Stimulated activated CD4-positive, alpha-beta T cell treated with anti-CD3 and anti-CD28 coated beads, TNF-alpha, amount 100 ng/mL, for 48 hours (primary cell): Measurements from ENCODE around the gene ACOX1.

Experiments
- DNase-seq, 3 donors: peaks; one replicate each; pipeline ENCODE4 v3.0.0-alpha.2; 2020; ENCODE audit warnings: low read depth in 3 of 3

Gene ACOX1

GRCh38 chr17:76008630-76009425 is 29.9 kb upstream of the ACOX1 start:
- no peak for DNase-seq

GRCh38 chr17:76008208-76008607 is 29.2 kb upstream of the ACOX1 start:
- DNase-seq: no peak

DNA sequence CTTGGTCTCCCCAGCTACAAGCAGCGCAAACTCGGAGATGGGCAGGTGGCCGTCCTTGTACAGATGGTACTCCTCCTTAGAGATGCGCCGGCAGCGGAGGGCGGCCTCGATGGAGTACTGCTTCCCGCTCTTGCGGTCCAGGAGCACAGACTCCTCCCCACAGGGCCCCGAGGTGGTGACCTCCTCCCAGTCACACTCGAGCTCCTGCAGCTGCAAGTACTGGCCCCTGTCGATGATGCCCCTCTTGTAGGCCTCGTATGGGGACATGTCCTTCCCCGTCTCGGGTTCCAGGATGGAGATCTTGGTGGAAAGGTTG is 28.8 kb upstream of the ACOX1 start:
- DNase-seq: no peak

DNA sequence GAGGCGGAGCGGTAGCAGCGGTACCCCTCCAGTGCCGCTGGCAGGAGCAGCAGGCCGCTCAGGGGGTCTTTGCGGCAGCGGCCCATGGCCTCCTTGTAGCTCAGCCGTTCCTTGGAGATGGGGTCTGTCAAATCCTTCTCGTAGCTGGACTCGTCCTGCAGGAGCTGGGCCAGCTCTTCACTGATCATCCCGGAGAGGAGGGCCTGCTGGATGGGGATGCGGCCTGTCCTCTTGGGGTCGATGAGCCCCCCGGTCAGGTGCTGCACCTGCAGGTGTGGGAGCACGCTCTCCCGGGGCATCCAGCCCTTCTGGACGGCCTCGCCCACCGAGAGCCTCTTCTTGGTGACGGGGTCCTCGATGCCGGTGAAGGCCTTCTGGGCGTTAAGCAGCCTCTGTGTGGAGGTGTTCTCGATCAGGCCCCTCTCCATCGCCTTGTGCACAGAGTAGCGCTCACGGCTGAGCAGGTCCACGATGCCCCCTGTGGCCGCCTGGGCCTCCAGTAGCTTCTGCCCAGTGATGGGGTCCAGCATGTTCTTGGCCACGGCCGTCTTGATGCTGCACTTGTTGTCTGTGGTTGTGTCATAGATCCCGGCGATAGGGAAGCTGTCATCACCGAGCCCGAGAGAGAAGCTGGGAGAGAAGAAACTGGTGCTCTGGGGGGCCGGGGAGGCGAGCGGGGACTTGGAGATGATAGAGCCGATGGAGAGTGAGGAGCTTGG is 28.3 kb upstream of the ACOX1 start:
- DNase-seq: no peak

DNA sequence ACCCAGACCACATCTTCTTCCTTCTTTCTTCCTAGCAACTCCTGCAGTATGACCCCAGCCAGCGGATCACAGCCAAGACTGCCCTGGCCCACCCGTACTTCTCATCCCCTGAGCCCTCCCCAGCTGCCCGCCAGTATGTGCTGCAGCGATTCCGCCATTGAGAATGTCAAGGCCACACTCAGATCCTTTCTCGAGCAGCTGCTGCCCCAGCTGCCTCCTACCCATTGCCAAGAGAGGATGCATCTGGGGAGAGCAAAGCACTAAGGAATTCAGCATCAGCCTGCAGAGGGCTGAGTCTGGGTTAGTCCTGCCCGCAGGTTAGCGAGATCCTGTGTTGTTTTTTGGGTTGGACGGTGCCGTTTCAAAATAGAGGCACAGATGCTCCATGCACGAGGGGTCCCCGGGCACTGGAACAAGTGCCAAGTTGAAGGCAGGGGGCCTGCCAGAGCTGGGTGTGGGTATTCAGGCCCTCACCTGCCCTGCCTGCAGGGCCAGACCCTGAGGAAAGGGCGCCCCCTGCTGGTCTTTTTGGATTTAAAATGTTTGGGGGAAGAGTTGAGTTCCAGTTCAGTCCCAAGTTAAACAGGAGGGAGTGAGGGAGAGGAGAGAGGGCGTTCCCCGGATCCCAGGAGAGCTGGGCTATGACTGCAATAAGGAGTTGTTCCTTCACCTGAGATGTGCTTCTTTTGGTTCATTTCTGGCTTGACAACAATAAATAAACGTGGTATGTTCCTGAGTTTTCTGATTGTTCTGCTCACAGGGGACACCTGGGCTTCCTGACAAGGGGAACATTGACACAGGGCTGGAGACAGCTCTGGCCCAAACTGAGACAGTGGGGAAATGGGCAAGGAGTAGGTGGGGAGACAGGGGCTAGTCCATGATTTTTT is 26.5 kb upstream of the ACOX1 start:
- peak; percentile 59 to 92 (median 85) for DNase-seq

GRCh38 chr17:76004750-76005262 is 25.8 kb upstream of the ACOX1 start:
- DNase-seq: no peak

DNA sequence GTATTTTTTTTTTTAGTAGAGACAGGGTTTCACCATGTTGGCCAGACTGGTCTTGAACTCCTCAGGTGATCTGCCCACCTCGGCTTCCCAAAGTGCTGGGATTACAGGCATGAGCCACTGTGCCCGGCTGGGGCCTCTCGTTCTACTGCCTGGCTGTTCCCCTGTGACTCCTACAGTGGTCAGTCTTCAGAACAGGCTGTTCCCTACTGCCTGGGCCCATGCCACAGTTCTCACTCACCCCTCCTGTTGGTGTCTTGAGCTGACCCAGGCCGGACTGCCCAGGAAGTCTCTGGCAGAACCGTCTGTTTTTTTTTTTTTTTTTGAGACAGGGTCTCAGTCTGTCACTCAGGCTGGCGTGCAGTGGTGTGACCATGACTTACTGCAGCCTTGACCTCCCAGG is 24.9 kb upstream of the ACOX1 start:
- no peak for DNase-seq

- DNase-seq: no peak
Observed at GRCh38 chr17:76002100-76002499, 23.1 kb upstream of the ACOX1 start.

DNA sequence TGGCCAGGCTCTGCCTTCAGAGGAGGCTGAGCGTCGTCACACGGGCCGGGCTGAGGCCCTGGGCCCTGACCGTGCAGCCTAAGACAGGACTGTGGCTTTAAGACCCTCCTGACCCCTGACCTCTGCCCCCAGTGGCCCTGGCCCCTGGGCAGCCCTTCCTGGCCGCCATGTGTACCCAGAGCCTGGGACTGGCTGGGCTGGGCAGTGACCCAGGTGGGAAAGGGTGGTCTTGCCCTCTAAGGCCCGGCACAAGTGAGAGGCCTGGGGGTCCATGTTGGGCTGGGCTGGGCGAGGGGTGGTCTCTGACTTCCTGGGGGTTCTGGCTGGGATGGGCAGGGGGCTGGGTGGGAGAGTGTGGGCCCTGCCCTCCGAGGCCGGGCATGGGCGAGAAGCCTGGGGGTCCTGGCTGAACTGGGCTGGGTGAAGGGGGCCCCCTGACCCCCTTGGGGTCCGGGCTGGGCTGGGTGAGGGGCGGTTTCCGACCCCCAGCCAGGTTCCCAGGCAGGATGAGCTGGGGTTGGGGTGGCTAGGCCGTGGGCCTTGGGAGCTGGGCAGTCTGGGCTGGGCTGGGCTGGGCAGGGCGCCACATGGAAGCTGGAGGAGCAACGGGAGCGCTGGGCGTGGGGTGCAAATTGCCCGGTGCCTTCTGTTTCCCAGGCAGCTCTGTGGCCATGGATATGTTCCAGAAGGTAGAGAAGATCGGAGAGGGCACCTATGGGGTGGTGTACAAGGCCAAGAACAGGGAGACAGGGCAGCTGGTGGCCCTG is 22.0 kb upstream of the ACOX1 start, which contains the start of gene CDK3:
Gene CDK3, plus strand, starts transcription at position 101 of the 767 bp plus-strand sequence. Its CDS starts 571 bp downstream, at position 672.
- no peak for DNase-seq

DNA sequence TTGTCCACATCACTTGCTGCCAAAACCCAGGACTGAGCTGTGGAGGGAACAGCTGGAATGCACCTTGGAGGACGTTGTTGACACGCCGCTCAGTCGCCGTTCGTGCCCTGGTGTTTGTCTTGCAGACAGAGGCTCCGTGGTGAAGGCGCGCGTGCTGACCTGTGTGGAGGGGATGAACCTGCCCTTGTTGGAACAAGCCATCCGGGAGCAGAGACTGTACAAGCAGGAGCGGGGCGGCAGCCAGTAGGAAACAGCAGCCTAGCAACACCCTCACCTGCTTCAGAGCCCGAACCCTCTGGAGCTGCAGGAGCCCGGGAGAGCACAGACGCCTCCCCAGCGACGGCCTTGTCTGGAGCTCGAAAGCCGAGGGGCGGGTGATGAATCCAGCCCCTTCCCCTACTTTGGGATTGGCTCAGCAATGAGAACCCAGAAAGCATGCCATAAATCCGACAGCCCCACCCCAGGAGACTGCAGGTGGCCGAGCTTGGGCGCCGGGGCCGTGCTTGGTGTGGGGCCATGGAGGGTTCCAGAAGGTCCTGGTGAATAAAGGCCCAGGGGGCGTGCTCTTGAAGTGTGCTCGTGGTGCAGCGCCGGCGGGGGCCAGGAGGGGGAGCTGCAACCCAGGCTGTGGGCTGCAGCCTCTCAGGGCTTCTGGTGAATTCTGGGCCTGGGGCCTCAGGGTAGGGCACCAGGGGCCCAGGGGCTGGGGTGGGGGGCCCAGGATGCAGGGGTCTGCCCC is 21.2 kb upstream of the ACOX1 start:
- peak; percentile 39 to 66 (median 55) for DNase-seq

DNA sequence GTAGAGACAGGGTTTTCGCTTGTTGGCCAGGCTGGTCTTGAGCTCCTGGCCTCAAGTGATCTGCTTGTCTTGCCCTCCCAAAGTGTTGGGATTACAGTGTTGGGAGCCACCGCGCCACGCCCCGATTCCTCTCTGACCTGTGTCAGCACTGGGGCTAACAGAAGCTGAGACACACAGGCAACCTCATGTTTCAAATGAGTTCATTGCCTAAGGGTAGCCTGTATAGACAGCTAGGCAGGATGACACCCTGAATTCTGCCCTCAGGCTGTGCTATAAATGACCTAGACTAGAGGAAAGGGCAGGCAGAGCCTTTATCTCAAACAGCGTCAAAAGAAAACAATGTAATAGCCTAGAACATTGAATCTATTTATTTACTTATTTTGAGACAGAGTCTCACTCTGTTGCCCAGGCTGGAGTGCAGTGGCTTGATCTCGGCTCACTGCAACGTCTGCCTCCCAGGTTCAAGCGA is 19.4 kb upstream of the ACOX1 start:
- DNase-seq: no peak

DNA sequence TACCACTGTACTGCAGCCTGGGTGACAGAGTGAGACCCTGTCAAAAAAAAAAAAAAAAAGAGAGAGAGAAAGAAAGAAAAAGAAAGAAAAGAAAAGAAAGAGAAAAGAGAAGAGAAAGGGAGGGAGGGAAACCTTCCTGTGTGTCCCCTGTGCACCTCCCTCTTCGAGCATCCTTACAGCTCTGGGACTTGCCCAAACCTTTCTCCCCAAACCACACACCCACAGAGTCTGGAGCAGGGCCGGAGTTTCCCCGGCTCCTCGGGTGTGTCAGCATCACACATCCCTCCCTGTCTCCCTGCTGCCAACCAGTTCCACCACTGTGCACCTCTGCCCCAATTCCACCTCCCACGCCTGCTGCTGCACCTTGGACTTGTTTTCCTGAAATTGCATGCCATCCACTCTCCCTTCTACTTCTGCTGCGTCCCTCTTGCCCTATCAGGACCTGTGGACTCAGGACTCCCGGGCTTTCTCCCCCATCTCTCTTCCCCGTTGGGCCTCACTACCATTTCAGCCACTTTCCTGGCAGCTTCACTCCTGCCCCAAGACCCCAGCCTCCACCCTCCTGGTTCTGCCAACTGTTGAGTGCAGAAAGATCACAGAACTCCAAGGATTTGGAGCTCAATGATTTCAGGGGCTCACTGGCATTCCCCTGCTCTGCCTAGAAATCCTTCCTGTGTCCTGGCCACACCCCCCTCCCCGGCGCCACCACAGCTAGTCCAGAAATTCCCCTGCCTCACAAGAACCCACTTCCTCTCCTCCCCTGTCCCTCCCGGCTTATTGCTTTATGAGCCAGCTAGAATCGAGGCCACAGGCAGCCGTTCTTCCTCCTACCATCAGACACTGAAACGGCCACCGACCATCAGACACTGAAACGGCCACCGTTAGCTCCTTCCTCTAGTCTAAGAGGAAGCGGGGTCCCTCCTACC is 18.0 kb upstream of the ACOX1 start:
- peak in 2 of 3 donors; percentile 13 to 20 for DNase-seq

DNA sequence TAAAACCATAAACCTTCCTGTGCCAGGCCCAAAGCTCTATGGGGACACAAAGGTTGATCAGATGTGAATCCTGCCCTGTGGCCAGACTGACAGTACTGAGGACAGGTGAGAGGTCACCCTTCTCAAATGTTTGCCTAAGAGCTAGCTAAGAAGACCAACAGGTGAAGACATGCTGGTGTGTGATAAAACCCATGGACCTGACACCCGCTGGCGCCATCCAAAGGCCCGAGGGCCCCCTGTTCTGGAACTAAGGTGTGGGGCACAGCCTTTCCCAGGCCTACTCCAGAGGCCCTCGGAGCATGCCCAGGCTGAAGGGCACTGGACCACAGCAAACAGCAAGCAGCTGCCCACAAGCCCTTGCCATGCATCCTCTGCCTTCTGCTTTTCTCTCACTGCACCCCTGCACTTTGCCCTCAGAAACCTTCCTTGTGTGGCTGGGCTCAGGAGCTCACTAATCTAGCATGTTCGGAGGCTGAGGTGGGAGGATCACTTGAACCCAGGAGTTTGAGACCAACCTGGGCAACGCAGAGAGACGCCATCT is 16.5 kb upstream of the ACOX1 start:
- no peak for DNase-seq

- DNase-seq: no peak
Observed at GRCh38 chr17:75994802-75995370, 15.9 kb upstream of the ACOX1 start.

DNA sequence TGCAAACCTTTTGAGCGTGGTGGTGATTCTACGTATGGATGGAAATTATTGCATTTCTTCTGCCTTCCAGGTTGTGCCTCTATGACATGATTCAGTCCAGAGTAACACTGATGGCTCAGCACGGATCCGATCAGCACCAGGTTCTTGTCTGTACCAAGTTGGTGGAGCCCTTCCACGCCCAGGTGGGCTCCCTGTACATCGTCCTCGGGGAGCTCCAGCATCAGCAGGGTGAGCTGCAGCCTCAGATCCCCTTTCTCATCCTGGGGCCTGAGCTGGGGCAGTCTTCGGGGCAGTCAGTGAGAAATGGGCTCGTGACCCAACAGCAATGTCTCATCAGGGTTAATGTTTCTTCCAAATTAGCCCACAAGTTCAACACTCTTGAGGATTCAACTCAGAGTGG is 12.4 kb upstream of the ACOX1 start:
- DNase-seq: no peak

DNA sequence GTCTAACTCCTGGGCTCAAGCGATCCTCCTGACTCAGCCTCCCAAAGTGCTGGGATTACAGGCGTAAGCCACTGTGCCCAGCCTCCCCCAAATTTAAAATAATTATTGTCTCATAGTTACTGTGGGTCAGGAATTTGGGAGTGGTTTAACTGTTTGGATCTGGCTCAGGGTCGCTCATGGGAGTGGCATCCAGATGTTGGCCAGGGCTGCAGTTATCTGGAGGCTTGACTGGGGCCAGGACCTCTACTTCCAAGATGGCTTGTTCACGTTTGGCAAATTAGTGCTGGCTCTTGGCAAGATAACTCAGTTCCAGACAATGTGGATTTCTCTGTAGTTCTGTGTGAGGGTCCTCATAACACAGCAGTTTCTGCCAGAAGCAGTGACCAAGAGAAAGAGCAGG is 8.1 kb upstream of the ACOX1 start:
- no peak for DNase-seq

DNA sequence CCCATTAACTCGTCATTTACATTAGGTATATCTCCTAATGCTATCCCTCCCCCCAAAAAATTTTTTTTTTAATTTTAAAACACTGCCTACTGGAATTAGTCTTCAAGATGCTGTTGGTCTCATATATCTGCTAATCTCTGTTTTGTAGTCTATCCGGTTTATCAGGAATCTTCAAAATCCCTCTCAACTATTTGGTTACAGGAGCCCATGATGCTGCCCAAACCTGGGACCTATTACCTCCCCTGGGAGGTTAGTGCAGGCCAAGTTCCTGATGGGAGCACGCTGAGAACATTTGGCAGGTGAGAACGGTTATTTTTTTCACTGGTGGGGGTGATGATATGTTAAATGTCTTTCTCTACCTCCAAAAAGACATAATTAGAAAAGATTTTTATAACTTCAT is 7.0 kb upstream of the ACOX1 start:
- DNase-seq: no peak

DNA sequence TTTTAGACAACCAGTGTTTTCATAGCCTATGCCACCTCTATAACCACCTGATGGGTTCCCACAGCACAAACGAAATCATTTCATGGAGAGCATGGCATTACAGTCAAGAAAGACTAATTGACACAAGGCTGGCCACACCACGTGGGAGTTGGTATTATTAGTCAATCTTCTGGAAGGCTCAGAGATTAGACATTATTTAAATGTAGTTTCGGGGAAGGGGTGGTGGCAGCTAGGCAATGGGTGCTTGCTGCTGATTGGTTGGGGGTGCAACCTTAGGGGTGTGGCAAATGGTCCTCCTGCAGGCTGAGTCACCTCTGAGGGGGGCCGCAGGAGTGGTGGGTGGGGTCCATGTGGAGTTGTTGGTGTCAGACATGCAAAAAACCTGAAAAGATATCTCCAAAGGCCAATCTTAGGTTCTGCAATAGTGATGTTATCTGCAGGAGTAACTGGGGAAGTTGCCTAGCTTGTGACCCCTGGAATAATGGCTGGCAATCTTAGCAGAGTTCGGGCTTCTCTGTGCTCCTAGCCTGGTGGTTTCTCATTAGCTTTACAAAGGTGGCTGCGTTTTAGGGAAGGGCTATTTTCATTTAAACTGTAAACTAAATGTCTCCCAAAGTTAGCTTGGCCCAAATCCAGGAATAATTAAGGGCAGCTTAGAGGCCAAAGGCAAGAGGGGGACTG is 4.7 kb upstream of the ACOX1 start:
- no peak for DNase-seq
